GM12878 (cell line): ENCODE results near the gene ABCG4.
"Not testable (repeated sequence)": the region's sequence is repeated elsewhere in the genome, so short reads cannot be mapped to it uniquely, and the experiment has no call there.

ENCODE experiments used
- CTCF ChIP-seq, 3 experiments: IDR thresholded peaks in 2 of 3; conservative IDR thresholded peaks in 1 of 3; 2 replicates each; pipeline ENCODE4 v1.5.1; 2011; ENCODE audit warnings: low read depth in 3 of 3, low read length in 3 of 3, mild to moderate bottlenecking in 3 of 3, control low read depth in 2 of 3, moderate library complexity in 2 of 3, inconsistent platforms in 1 of 3, mixed read lengths in 1 of 3; ENCODE audit not compliant: control insufficient read depth in 2 of 3, insufficient read depth in 1 of 3; ENCODE audit errors: extremely low read depth in 1 of 3
- EGR1 ChIP-seq, 2 experiments: IDR thresholded peaks; 1 replicate in 1 of 2; 2 replicates in 1 of 2; pipeline ENCODE4 v1.6.1; 2011 to 2012; ENCODE audit warnings: low read depth in 2 of 2, low read length in 2 of 2, borderline replicate concordance in 1 of 2, mild to moderate bottlenecking in 1 of 2, moderate library complexity in 1 of 2
- EZH2 ChIP-seq: IDR thresholded peaks from 2 replicates; pipeline ENCODE4 v1.6.1; 2012; ENCODE audit warnings: low read depth, mild to moderate bottlenecking, control low read depth, inconsistent platforms, low read length, borderline replicate concordance; ENCODE audit not compliant: control insufficient read depth
- FOXM1 ChIP-seq: IDR thresholded peaks from 2 replicates; pipeline ENCODE4 v1.6.1; 2012; ENCODE audit warnings: low read depth, mild to moderate bottlenecking, inconsistent platforms, low read length, moderate library complexity
- POLR2A ChIP-seq: IDR thresholded peaks from 2 replicates; pipeline ENCODE4 v1.6.1; 2011; ENCODE audit warnings: low read depth, mild to moderate bottlenecking, low read length
- POLR2AphosphoS5 ChIP-seq: IDR thresholded peaks from 2 replicates; pipeline ENCODE4 v1.6.1; 2011; ENCODE audit warnings: mild to moderate bottlenecking, low read length, inconsistent platforms
- REST ChIP-seq: IDR thresholded peaks from 2 replicates; pipeline ENCODE4 v1.6.1; 2012; ENCODE audit warnings: mild to moderate bottlenecking, low read depth, low read length
- ZNF592 ChIP-seq: fragments of 450-650 bp; IDR thresholded peaks from 2 replicates; pipeline ENCODE4 v1.6.1; 2017; ENCODE audit warnings: mild to moderate bottlenecking, moderate library complexity

GRCh38 chr11:119103161-119103664 lies 45.6 kb upstream of the ABCG4 start:
- TF ChIP-seq POLR2A; CTCF (IDR thresholded peaks at IDR 0.05 in 2 of 3, conservative IDR thresholded peaks at IDR 0.05 in 1 of 3; ENCODE audit: control insufficient read depth in 2 of 3, extremely low read depth in 1 of 3, insufficient read depth in 1 of 3, low read depth in 3 of 3, low read length in 3 of 3); ZNF592; REST; POLR2AphosphoS5; EGR1 (IDR thresholded peaks at IDR 0.05; ENCODE audit: borderline replicate concordance in 1 of 2, low read depth in 2 of 2, low read length in 2 of 2); FOXM1; EZH2: not testable (repeated sequence)
